ENCODE measurements around the gene SLC66A2. TPM values are rescaled to one million over a fixed set of nuclear protein-coding genes. Genes with fewer than 3 reads are reported as not detected.

The SLC66A2 gene
- 47.2 and 51.8 TPM in 2 replicates for total RNA-seq

DNA sequence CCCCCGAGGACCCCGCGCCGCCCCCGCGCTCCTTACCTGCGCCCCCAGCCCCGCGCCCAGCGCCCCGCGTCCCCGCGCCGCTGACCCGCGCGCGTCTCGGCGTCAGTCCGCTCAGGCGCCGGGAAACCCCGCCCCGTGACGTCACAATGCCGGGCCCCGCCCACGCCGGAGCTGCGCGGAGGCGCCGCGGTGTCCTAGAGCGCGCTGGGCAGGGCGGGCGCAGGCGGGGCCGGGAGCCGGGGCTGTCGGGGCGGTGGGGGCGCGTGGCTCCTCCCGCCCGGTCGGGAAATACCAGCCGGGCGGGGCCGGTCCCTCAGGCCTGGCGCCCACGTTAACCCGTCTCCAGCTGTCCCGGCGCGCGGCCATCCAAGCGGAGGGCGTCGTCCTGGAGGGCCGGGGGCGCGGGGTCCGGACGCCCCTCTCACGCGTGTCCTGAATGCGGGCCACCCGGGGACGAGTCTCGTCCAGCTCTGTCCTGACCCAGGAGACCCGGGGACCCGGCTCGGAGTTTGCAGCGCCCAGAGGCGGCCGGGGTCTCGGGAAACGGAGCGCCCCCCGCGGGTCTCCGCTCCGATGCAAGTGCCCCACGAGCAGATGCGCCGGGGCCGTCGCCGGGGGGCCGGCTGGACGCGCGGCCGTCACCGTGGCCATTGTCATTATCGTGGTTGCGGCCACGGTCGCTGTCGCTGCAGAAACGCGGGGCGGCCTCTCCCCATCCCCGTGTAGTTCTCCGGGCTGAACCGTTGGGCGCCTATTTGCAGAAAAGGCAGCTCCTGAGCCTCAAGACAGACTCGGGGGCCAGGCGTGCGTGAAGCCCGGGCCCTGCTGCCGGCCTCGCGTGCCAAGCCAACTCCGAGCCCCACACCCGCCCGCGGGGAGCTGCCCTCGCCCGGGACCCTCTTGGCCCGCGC is at the start of gene SLC66A2:
SLC66A2 (minus strand) TSS at position 109 of the 911 bp plus-strand sequence. CDS start 727 bp downstream, outside the sequence.

GRCh38 chr18:79988451-79989194 is 37.2 kb upstream of the SLC66A2 start, which contains the start of gene TXNL4A:
Gene TXNL4A, minus strand, starts transcription at chr18:79988563. Its CDS starts 171 bp downstream, at chr18:79988392.

DNA sequence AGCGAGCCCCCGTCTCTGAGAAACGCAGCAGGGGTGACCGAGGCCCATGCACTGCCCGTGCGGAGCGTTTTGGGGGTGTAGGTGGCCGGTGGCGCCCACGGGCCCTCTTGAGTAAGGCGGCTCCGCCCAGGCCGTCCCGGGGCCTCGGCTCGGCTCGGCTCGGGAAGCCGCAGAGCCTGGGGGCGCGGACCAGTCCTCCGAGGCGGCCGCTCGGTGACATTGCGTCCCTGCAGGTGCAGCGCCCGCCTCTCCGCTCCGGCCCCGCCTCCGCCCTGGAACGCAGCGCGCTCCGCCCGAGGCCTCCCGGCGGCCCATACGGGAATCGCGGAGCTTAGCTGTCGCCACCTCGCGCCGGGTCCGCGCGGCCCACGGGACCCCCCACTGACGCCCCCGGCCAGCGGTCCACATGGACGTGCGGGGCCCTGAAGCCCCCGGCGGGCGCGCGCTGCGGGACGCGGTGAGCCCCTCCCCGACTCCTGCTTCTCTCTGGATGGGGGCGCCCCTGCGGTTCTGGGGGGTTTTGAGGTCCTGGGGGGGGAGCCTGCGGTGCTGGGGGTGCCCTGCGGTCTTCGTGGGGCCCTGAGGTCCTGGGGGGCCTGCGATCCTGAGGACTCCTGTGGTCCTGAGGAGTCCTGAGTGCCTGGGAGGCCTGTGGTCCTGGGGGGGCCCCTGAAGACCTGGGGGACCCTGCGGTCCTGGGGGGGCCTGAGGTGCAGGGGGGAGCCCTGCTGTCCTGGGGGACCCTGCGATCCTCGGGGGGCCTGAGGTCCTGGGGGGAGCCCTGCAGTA is 13.1 kb upstream of the SLC66A2 start, which contains the start of gene HSBP1L1:
HSBP1L1 (plus strand) TSS at position 314 of the 789 bp plus-strand sequence; CDS start at position 407, 93 bp downstream.

Other genes with a start within 250 kb of the SLC66A2 start
- not detected in 2 replicates for gene KCNG2, start 153.7 kb downstream of the SLC66A2 start, total RNA-seq
- gene HSBP1L1, start 13.0 kb upstream of the SLC66A2 start, total RNA-seq = 26.8 and 29.2 TPM in 2 replicates
- gene TXNL4A, start 36.9 kb upstream of the SLC66A2 start, total RNA-seq = 47.9 and 93.3 TPM in 2 replicates
- 46.2 and 52.7 TPM in 2 replicates for gene RBFA, start 82.8 kb upstream of the SLC66A2 start, total RNA-seq
- gene ADNP2, start 157.6 kb upstream of the SLC66A2 start, total RNA-seq = 17.3 and 17.4 TPM in 2 replicates

Data from hair follicular keratinocyte (primary cell).